Ovary (tissue), 9 donors: ENCODE measurements around the gene SCT. TPM values are rescaled to one million over a fixed set of nuclear protein-coding genes. Genes with fewer than 3 reads are reported as not detected.

Experiments
- DNase-seq, 5 donors: peaks; one replicate each; pipeline ENCODE4 v3.0.0-alpha.2; 2019 to 2020
- H3K27ac ChIP-seq, 2 donors: fragments of 200-600 bp; one replicate each; pipeline versions ENCODE4 v1.5.1 to v1.8.0; 2019 to 2022
- H3K27me3 ChIP-seq: fragments of 200-600 bp; one replicate; pipeline ENCODE4 v1.8.0; 2022
- H3K36me3 ChIP-seq: fragments of 200-600 bp; sonication (generic); one replicate; pipeline ENCODE4 v1.5.1; 2019
- H3K4me1 ChIP-seq: one replicate; pipeline ENCODE4 v1.8.1; 2013; ENCODE audit warnings: mild to moderate bottlenecking, moderate library complexity; ENCODE audit not compliant: insufficient read depth
- H3K4me3 ChIP-seq: fragments of 200-600 bp; sonication (generic); one replicate; pipeline ENCODE4 v1.5.1; 2017
- H3K9me3 ChIP-seq, 2 donors: fragments of 200-600 bp in 1 of 2; sonication (generic) in 1 of 2; one replicate each; pipeline versions ENCODE4 v1.5.1 to v1.8.1; 2013 to 2019; ENCODE audit warnings: mild to moderate bottlenecking in 1 of 2, moderate library complexity in 1 of 2
- EP300 ChIP-seq: sonication (generic); formaldehyde crosslinking; IDR thresholded peaks from one replicate; pipeline ENCODE4 v1.6.1; 2017; ENCODE audit warnings: antibody characterized with exemption
- POLR2A ChIP-seq: fragments of 450-650 bp; IDR thresholded peaks from one replicate; pipeline ENCODE4 v1.6.1; 2017; ENCODE audit warnings: antibody characterized with exemption, mild to moderate bottlenecking, moderate library complexity
- WGBS, 3 donors: extraction: QIAGEN DNeasy Blood & Tissue Kit in 1 of 3; methylation state at CpG; one replicate each; pipeline versions ENCODE4 v1.1.5 to v1.1.7; 2013 to 2017; 5-methylcytosine and 5-hydroxymethylcytosine counted together
- intact Hi-C, 4 donors: fragments of 100-400 bp; cut with DNase I; formaldehyde crosslinking; loops; one replicate each; pipeline versions ENCODE4 v1.11.0 to v1.15.1; 2022 to 2023
- polyA plus RNA-seq, 2 donors: library from polyadenylated mRNA; stranded (reverse); fragments of 200-250 nt in 1 of 2; fragments of 350-450 nt in 1 of 2; fragmentation: Illumina TruSeq in 1 of 2; extraction: RNeasy Lipid Tissue Mini Kit (QIAGEN cat#74804) in 1 of 2; gene quantifications; one replicate each; pipeline ENCODE4 v1.2.3, GENCODE V29; 2013 to 2014
- total RNA-seq, 7 donors: library from RNA; depleted of rRNA in 2 of 7; stranded (reverse); fragments of >200 nt in 2 of 7; fragmentation: NEBNext Ultra II Directional in 3 of 7; extraction: Animal tissue kit (Norgen Biotek cat#: 25700) in 3 of 7; gene quantifications; one replicate each; pipeline versions ENCODE4 v1.1.0 to v1.2.4, GENCODE V29; 2016 to 2023
- TF ChIP-seq, protein P1 (sequence below), 3 donors: fragments of 450-650 bp in 2 of 3; fragments of 200-600 bp in 1 of 3; IDR thresholded peaks; one replicate each; pipeline versions ENCODE4 v1.5.1 to v1.8.0; 2016 to 2022; ENCODE audit warnings: antibody characterized with exemption in 3 of 3, mild to moderate bottlenecking in 1 of 3
- donor health status: DM: no; HTN: no; CAD: no; lungs with moderate emphysema.
- donor health status: DM: no; HTN: no; CAD: no.
- donor health status: Bipolar disorder and iron deficiency.
- donor health status: DM: yes; HTN: yes; CAD: no.
- donor health status: DM: no; HTN: no; CAD: no.
- donor health status: DM: yes; HTN: yes; CAD: no.

Gene SCT
- total and polyA plus RNA-seq, 9 donors, result 0.68 TPM; not detected in 8

- 72 to 77% (median 74%) methylated on average over 17 of the region's 17 CpGs for WGBS, 3 donors
- Histone ChIP-seq H3K36me3 (peaks cover 2% of the 10 kb centered on the region), H3K4me1 (peaks cover 20% of the 10 kb centered on the region), H3K9me3 (no peaks in the 10 kb centered on the region), H3K27me3 (no peaks in the 10 kb centered on the region), H3K27ac (no peak overlapping the region), H3K4me3 (no peak overlapping the region)
- no peak for DNase-seq
- TF ChIP-seq, protein P1, sequence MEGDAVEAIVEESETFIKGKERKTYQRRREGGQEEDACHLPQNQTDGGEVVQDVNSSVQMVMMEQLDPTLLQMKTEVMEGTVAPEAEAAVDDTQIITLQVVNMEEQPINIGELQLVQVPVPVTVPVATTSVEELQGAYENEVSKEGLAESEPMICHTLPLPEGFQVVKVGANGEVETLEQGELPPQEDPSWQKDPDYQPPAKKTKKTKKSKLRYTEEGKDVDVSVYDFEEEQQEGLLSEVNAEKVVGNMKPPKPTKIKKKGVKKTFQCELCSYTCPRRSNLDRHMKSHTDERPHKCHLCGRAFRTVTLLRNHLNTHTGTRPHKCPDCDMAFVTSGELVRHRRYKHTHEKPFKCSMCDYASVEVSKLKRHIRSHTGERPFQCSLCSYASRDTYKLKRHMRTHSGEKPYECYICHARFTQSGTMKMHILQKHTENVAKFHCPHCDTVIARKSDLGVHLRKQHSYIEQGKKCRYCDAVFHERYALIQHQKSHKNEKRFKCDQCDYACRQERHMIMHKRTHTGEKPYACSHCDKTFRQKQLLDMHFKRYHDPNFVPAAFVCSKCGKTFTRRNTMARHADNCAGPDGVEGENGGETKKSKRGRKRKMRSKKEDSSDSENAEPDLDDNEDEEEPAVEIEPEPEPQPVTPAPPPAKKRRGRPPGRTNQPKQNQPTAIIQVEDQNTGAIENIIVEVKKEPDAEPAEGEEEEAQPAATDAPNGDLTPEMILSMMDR (IDR thresholded peaks at IDR 0.05), result no peak
- no peak for TF ChIP-seq EP300
- no peak for TF ChIP-seq POLR2A
- intact Hi-C loops, result no loop called here
Measured at GRCh38 chr11:581752-582151, 45.2 kb downstream of the SCT start.

DNA sequence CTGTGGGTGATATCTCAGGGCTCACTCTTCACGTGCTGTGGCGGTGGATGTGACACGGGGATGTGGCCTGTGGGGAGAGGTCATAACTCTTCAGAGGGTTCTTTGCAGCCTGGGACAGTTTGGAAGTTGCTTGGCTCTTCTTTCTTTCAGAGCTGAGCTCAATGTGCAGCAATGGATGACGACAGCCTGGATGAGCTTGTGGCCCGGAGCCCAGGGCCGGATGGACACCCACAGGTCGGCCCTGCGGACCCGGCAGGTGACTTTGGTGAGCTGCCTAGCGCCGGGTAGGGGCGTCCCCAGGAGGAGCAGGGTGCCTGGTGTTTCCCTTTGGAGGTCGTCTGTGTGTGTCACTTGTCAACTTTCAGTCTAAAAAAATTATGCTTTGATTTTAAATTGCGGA, 45.6 kb downstream of the SCT start:
- no peak overlapping the region for H3K4me3 ChIP-seq
- peaks cover 20% of the 10 kb centered on the region for H3K4me1 ChIP-seq
- DNase-seq, result no peak
- H3K27ac ChIP-seq, result no peak overlapping the region
- H3K9me3 ChIP-seq, result no peaks in the 10 kb centered on the region
- H3K36me3 ChIP-seq, result peaks cover 2% of the 10 kb centered on the region
- TF ChIP-seq, protein P1 (IDR thresholded peaks at IDR 0.05), result no peak
- no peak for TF ChIP-seq EP300
- no peak for TF ChIP-seq POLR2A
- intact Hi-C loops, result no loop called here
- H3K27me3 ChIP-seq, result no peaks in the 10 kb centered on the region
- WGBS, 3 donors, result 72 to 81% (median 74%) methylated on average over 14 of the region's 14 CpGs

DNA sequence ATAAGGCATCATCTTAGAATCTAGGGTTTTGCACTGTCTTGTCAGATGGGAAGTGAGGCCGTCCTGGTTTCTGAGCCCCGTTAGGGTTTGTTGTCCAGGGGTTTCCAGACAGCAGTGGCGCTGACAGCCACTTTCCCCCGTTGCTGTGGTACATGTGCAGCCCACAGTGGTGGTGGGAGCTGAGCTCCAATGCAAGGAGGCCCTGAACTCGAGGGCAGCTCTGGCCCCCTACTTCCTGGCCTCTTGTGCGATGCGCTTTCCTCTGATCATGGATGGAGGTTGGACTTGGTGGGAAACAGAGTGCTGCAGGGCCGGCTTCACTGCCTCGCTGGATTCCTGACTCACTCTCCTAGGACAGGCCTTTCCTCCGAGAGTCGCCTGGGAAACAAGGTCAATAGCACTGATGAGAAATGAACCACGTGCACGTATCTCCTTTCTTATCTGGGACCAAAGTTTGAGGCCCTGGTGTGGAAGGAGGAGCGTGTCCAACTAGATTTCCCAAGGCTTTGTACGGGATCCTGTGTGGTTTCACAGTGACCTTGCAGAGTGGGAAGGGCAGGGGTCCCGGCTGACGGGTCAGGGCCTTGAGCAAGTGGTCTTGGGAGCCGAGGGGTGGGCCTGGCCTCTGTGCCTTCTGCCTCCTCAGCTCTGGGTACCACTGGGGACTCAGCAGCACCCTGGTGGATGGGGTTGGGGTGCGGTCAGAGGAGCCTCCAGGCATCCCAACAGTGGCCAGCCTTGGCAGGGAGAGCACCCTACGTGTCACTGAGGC, 47.0 kb downstream of the SCT start:
- H3K4me1 ChIP-seq, result peaks cover 21% of the 10 kb centered on the region
- intact Hi-C loops, result no loop called here
- H3K36me3 ChIP-seq, result peaks cover 2% of the 10 kb centered on the region
- DNase-seq, result no peak
- H3K27me3 ChIP-seq, result no peaks in the 10 kb centered on the region
- H3K9me3 ChIP-seq, result no peaks in the 10 kb centered on the region
- no peak overlapping the region for H3K27ac ChIP-seq
- TF ChIP-seq EP300 (no peak), POLR2A (no peak)
- TF ChIP-seq, protein P1 (IDR thresholded peaks at IDR 0.05), result no peak
- WGBS, 3 donors, result 49 to 69% (median 51%) methylated on average over 20 of the region's 20 CpGs
- H3K4me3 ChIP-seq, result no peak overlapping the region

- no peak for DNase-seq
- Histone ChIP-seq H3K36me3 (peaks cover 2% of the 10 kb centered on the region), H3K4me1 (peaks cover 25% of the 10 kb centered on the region), H3K4me3 (no peak overlapping the region), H3K27ac (no peak overlapping the region), H3K27me3 (no peaks in the 10 kb centered on the region), H3K9me3 (no peaks in the 10 kb centered on the region)
- intact Hi-C loops, result no loop called here
- 66 to 75% (median 68%) methylated on average over 21 of the region's 21 CpGs for WGBS, 3 donors
- TF ChIP-seq, protein P1 (IDR thresholded peaks at IDR 0.05), result no peak
- TF ChIP-seq EP300 (no peak), POLR2A (no peak)
Measured at GRCh38 chr11:578276-579035, 48.5 kb downstream of the SCT start.
